NCI-H2171 treated with DMSO at 0.1 percent for 48 hours (cell line): ENCODE measurements around the gene RASSF1.

Experiments
- DNase-seq: peaks from one replicate; lab custom pipeline; 2025; lab: John Stamatoyannopoulos, UW

The RASSF1 gene

GRCh38 chr3:50365842-50366220, 25.2 kb upstream of the RASSF1 start:
- DNase-seq: no peak

GRCh38 chr3:50365080-50365841, 24.6 kb upstream of the RASSF1 start:
- no peak for DNase-seq

GRCh38 chr3:50364573-50365079, 24.0 kb upstream of the RASSF1 start:
- DNase-seq: no peak

GRCh38 chr3:50359760-50360110, 19.1 kb upstream of the RASSF1 start:
- DNase-seq: no peak

GRCh38 chr3:50358911-50359759, 18.5 kb upstream of the RASSF1 start, which contains the start of gene TMEM115:
TMEM115 (minus strand) TSS chr3:50359521; CDS start chr3:50359063, 458 bp downstream.
- peak; percentile 96 for DNase-seq

- DNase-seq: no peak
Measured at GRCh38 chr3:50358355-50358910, 17.8 kb upstream of the RASSF1 start.

- no peak for DNase-seq
Measured at GRCh38 chr3:50357481-50357880, 16.8 kb upstream of the RASSF1 start.

- DNase-seq: no peak
Measured at GRCh38 chr3:50356553-50356952, 15.9 kb upstream of the RASSF1 start.

- no peak for DNase-seq
Measured at GRCh38 chr3:50355829-50356552, 15.4 kb upstream of the RASSF1 start.

GRCh38 chr3:50354850-50355249, 14.2 kb upstream of the RASSF1 start:
- DNase-seq: no peak

GRCh38 chr3:50354186-50354764, 13.6 kb upstream of the RASSF1 start:
- no peak for DNase-seq

GRCh38 chr3:50353245-50354004, 12.8 kb upstream of the RASSF1 start:
- no peak for DNase-seq

- DNase-seq: peak; percentile 6
Measured at GRCh38 chr3:50352781-50353180, 12.1 kb upstream of the RASSF1 start.

- DNase-seq: no peak
Measured at GRCh38 chr3:50351323-50351697, 10.7 kb upstream of the RASSF1 start.

GRCh38 chr3:50350527-50351322, 10.1 kb upstream of the RASSF1 start, which contains the start of the genes CYB561D2 and NPRL2:
CYB561D2 (plus strand) TSS chr3:50350862; CDS start chr3:50351434, 572 bp downstream.
NPRL2 (minus strand) TSS chr3:50350775; CDS start chr3:50350652, 123 bp downstream.
- peak; percentile 84 for DNase-seq

GRCh38 chr3:50350213-50350526, 9.5 kb upstream of the RASSF1 start:
- DNase-seq: no peak

GRCh38 chr3:50347187-50347813, 6.7 kb upstream of the RASSF1 start:
- DNase-seq: peak; percentile 57

- DNase-seq: no peak
Measured at GRCh38 chr3:50345586-50346234, 5.1 kb upstream of the RASSF1 start, which contains the start of gene ZMYND10. ZMYND10 (minus strand) TSS chr3:50345732; CDS start chr3:50345579, 153 bp downstream.

GRCh38 chr3:50345008-50345407, 4.4 kb upstream of the RASSF1 start:
- DNase-seq: no peak
